Measurements from ENCODE around the gene USB1. TPM values are rescaled to one million over a fixed set of nuclear protein-coding genes. Genes with fewer than 3 reads are reported as not detected.

The USB1 gene
- polyA plus RNA-seq, 3 donors: 11.8 to 35.0 (median 25.1) TPM

GRCh38 chr16:58051821-58052603 is 50.8 kb downstream of the USB1 start:
- H3K27ac ChIP-seq (ENCODE audit: low read depth, low read length): no peak overlapping the region
- 70 to 75% (median 74%) methylated on average over 10 of the region's 10 CpGs for WGBS, 3 donors

GRCh38 chr16:58053682-58054005 is 52.4 kb downstream of the USB1 start:
- H3K27ac ChIP-seq (ENCODE audit: low read depth, low read length): no peak overlapping the region
- 91 to 94% (median 93%) methylated on average over 5 of the region's 5 CpGs for WGBS, 3 donors

DNA sequence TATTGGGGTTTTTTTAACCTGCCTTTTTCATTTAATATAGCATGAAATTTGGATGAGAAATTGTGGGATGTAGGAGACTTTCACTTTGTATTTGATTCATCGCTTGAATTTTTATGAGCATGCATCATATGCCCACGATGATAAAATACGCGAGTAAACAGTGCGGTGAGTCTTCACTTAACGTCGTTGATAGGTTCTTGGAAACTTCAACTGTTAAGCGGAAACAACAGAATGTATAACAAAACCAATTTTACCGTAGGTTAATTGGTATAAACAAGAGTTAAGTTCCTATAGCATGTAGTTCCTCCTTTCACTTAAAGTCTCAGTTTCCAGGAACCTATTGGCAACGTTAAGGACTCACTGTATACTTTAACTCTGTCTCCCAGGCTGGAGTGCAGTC is 53.1 kb downstream of the USB1 start:
- H3K27ac ChIP-seq (ENCODE audit: low read depth, low read length): no peak overlapping the region
- 66 to 83% (median 67%) methylated on average over 10 of the region's 10 CpGs for WGBS, 3 donors

GRCh38 chr16:58056580-58056979 is 55.4 kb downstream of the USB1 start:
- WGBS, 3 donors: 67 to 80% (median 77%) methylated on average over 5 of the region's 5 CpGs

GRCh38 chr16:58057121-58057520 is 55.9 kb downstream of the USB1 start:
- no peak overlapping the region for H3K27ac ChIP-seq (ENCODE audit: low read depth, low read length)
- 81 to 87% (median 84%) methylated on average over 5 of the region's 5 CpGs for WGBS, 3 donors

More at GRCh38 chr16:58056580-58056979, 55.4 kb downstream of the USB1 start:
- no peak overlapping the region for H3K27ac ChIP-seq (ENCODE audit: low read depth, low read length)

DNA sequence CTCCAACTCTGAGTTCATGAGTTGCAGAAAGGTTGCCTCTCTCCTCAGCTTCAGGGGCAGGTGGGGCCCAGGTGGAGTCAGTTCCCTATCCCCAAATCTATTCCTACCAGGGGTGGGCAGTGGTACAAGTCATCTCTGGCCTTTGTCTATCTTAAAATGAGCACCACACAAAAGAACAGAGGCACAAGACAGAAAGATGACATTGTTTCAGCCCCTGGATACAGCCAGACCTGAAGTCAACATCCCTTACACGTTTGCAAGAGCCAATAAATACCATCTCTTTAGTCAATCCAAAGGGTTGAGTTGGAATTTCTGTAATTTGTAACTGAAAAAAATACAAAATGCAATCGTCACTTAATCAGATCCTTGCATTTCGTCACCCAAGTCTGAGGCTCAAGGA is 56.6 kb downstream of the USB1 start:
- WGBS, 3 donors: 70 to 81% (median 77%) methylated on average over 3 of the region's 3 CpGs
- no peak overlapping the region for H3K27ac ChIP-seq (ENCODE audit: low read depth, low read length)

GRCh38 chr16:58062821-58063220 is 61.6 kb downstream of the USB1 start:
- H3K27ac ChIP-seq (ENCODE audit: low read depth, low read length): no peak overlapping the region
- WGBS, 3 donors: 85 to 88% (median 85%) methylated on average over 4 of the region's 4 CpGs

DNA sequence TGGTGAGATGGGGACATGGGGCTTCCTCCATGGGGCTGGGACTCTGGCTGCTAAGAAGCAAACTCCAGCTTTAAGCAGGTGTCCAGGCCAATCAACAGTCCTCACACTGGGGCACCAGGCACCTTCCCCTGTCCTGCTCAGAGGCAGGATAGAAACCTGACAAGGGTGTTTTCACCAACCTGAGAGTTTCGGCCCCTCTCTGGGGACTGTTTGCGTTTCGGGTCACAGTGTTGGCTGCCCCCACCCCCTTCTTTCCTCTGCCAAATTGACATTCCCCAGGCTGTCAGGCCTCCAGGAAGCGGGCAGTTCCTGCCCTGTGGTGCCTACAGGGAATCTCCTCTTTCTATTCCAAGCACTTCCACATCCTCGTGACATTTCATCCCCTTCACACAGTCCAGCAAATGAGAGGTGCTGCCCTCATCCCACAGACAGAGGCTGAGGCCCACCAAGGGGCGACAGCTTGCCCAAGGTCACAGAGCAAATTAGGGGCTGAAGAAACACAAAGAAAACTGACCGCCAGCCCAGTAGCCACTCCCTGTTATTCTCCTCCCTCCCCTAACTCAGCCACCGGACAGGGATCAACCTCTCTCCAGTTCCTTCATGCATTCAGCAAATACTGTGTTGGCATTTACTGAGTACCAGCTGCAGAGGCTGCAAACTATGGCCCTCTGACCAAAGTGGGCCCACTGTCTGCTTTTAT is 62.3 kb downstream of the USB1 start:
- 32 to 65% (median 53%) methylated on average over 8 of the region's 8 CpGs for WGBS, 3 donors
- H3K27ac ChIP-seq (ENCODE audit: low read depth, low read length): no peak overlapping the region

DNA sequence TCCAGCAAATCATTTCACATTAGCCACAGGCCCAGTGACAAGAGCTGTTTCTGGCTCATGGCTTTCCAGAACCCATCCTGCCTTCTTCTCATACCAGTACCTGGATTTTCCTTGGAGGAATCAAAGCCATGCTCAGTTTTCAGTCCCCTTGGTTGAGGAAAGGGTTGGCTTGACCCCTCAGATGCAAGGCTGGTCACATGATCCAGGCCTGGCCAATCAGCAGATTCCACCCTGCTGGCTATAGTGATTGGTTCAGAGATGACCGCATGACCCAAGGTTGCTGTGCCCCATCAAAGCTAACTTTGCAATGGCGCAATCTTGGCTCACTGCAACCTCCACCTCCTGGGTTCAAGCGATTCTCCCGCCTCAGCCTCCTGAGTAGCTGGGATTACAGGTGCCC is 69.4 kb downstream of the USB1 start:
- 95 to 98% (median 98%) methylated on average over 4 of the region's 4 CpGs for WGBS, 3 donors
- no peak overlapping the region for H3K27ac ChIP-seq (ENCODE audit: low read depth, low read length)

Other genes with a start within 250 kb of the USB1 start
- gene KIFC3, start 198.9 kb upstream of the USB1 start, polyA plus RNA-seq: 10 to 100 TPM; 21.9 to 35.1 (median 31.6) TPM
- under 1 TPM in 2 of 3 donors, not detected in 1; under 0.01 to 0.28 TPM for gene CNGB1, start 30.3 kb upstream of the USB1 start, polyA plus RNA-seq
- gene ZNF319, start 735 bp upstream of the USB1 start, polyA plus RNA-seq: 1 to 10 TPM; 2.5 to 4.5 (median 3.0) TPM
- gene MMP15, start 24.3 kb downstream of the USB1 start, polyA plus RNA-seq: 10 to 100 TPM in 2 of 3 donors, 1 to 10 TPM in 1; 8.7 to 44.5 (median 16.4) TPM
- 10 to 100 TPM; 13.3 to 39.5 (median 31.5) TPM for gene CFAP20, start 128.0 kb downstream of the USB1 start, polyA plus RNA-seq
- 10 to 100 TPM; 27.3 to 31.5 (median 28.6) TPM for gene CSNK2A2, start 196.7 kb downstream of the USB1 start, polyA plus RNA-seq